IPS-18c (cell line): Measurements from ENCODE around the gene STRN3.
"Not testable (repeated sequence)": the region's sequence is repeated elsewhere in the genome, so short reads cannot be mapped to it uniquely, and the experiment has no call there.

Experiments used
- H3K4me3 ChIP-seq: 2 replicates; pipeline ENCODE4 v1.7.0; 2013; ENCODE audit warnings: low read depth, mild to moderate bottlenecking, low read length, moderate library complexity; ENCODE audit not compliant: insufficient read depth
- H3K9me3 ChIP-seq: one replicate; pipeline ENCODE4 v1.6.1; 2013; ENCODE audit warnings: mild to moderate bottlenecking, low read length, moderate library complexity; ENCODE audit not compliant: control insufficient read depth, insufficient read depth

STRN3 gene

DNA sequence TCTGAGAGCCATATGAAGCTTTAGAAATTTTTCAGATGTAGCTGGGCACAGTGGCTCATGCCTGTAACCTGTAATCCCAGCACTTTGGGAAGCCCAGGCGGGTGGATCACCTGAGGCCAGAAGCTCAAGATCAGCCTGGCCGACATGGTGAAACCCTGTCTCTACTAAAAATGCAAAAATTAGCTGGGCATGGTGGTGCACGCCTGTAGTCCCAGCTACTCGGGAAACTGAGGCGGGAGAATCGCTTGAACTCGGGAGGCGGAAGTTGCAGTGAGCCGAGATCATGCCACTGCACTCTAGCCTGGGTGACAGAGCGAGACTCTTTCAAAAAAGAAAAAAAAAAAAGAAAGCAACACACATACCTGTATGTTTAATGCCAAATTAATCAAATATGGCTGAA is 16.7 kb upstream of the STRN3 start:
- not testable (repeated sequence) for H3K9me3 ChIP-seq, H3K4me3 ChIP-seq

DNA sequence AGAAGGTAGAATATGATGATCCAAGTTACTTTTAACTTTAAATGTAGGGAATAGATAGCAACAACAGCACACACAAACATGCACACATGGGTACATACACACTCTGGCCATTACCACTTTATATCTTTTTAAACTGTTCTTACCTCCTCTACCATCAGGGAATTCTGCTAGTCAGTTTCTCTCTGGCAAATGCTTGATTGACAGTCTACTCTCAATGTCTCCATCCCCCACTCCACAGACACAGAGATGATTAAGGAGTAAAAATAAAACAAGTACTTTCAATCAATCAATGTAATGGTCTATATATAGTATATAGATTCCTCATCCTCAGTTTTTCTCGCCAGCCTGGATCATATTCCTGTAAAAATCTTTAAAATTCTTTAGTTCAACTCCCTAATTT is 16.1 kb upstream of the STRN3 start:
- H3K4me3 ChIP-seq: no peak overlapping the region

DNA sequence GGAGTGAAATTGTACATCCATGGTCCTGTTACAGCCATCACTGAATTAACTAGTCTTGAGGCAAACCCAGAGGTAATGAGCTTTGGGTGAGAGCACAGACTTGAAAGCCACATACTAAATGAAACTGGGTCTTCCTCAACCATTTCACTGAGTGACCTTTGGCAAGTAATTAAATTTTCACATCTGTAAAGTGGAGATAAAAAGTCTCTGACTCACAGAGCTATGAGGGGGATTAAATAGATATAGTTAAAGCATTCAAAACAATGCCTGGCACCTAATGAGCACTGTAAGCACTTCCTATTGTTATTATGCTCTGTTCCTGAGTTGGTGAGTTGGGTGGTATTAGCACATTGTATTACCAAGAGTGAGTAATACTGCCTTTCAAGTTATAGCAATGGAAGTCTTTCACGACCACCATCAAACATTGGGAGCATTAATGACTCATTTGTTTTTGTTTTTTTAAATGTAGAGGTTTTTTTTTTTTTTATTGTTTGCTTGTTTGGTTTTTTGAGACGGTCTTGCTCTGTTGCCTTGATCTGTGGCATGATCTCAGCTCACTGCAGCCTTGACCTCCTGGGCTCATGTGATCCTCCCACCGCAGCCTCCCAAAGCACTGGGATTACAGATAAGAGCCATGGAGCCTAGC is 12.5 kb upstream of the STRN3 start:
- Histone ChIP-seq H3K9me3 (no peaks in the 10 kb centered on the region), H3K4me3 (no peak overlapping the region)

More for the DNA sequence above, 16.1 kb upstream of the STRN3 start:
- no peaks in the 10 kb centered on the region for H3K9me3 ChIP-seq

DNA sequence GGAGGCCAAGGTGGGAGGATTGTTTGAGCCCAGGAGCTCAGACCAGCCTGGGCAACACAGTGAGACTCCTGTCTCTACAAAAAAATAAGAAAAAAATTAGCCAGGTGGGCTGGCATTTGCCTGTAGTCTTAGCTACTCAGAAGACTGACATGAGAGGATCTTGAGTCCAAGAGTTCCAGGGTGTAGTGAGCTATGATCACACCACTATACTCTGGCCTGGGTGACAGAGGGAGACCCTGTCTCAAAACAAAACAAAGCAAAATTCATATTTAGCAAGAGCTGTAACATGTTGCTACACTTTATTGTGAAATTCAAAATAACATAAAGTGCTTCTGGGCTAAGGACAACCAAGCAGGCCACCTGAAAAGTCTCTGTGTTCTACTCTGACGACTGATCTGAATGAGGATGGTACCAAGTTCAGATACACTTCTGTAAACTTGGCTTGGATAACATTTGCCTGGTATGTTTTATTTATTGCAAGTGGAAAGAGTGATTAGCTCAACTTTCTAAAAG is 11.6 kb upstream of the STRN3 start:
- no peaks in the 10 kb centered on the region for H3K9me3 ChIP-seq
- H3K4me3 ChIP-seq: no peak overlapping the region

DNA sequence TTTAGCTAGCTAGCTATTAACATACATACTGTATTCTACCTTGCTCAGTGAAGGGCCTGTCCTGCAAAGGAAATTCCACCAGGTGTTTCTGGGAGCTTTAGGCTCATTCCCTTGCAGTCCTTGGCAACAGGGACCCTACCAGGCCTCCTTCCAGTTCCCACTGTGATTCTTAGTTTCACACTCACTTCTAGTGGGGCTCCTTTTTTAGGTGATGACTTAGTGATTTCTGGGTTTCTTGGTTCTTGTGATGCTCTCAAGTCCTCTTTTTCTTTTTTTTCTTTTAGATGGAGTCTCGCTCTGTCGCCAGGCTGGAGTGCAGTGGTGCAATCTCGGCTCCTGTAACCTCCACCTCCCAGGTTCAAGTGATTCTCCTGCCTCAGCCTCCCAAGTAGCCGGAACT is 10.4 kb upstream of the STRN3 start:
- Histone ChIP-seq H3K9me3 (no peaks in the 10 kb centered on the region), H3K4me3 (no peak overlapping the region)

DNA sequence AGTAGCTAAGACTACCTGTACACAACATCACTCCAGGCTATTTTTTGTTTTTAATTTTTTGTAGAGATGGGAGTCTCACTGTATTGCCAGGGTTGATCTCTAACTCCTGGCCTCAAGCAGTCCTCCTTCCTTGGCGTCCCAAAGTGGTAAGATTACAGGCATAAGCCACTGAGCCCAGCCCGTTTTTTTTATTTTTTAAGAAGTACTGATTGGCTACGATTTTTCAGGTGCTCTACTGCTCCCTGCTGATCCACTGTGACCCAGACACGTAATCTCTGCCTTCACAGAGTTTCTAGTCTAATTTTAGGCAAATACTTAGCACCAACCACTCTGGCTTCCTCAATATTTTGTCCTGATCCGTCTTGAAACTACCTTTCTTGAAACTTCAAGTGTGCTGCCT is 4.3 kb upstream of the STRN3 start:
- Histone ChIP-seq H3K4me3 (no peak overlapping the region), H3K9me3 (no peaks in the 10 kb centered on the region)

DNA sequence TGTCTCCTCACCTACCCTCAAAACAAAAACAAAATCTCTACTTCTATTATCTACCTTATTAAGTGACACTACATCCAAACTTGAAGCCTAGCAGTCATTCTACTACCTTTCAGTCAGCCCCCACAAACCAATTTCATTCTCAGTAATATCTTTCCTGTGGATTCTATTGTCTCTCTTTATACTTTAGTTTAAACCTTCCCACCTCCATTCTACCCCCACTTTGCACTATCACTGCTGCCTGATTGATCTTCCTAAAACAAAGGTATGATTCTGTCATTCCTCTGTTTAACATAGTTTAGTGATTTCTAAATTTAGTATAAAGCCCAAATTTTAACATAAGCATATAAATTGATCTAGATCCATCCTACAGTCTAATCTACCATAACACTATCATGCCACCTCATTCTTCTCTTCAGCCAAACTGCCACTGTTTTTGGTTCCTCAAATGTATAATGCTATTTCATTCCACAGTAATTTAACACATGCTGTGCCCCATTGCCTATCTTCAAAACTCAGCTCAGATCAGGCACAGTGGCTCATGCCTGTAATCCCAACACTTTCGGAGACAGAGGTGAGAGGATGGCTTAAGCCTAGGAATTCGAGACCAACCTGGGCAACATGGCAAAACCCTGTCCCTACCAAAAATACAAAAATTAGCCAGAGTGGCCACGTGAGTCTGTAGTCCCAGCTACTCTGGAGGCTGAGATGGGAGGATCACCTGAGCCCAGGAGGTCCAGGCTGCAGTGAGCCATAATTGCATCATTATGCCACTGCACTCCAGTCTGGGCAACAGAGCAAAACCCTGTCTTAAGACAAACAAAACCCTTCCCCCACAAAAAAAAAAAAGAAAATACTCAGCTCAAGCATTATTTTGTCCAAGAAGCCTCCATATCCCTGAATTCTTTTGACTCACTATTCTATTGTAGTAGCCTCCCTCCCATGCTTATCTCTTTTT is 3.1 kb upstream of the STRN3 start:
- H3K9me3 ChIP-seq: no peaks in the 10 kb centered on the region
- H3K4me3 ChIP-seq: no peak overlapping the region

DNA sequence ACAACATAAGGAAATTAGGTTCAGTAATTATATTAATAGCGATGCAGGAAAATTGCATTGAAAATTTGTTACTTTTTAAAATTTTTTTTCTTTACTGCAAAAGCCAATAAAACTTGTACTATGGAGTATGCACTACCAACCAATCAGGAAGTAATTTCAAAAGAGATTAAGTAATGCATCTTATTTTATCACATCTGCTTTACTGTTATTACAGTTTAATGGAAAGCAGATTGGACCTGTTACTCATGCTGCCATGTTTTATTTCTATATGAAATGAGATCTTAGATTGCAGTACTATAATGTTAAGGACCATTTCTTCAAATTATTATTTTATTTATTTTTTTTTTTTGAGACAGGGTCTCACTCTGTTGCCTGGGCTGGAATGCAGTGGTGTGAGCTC is 1.7 kb upstream of the STRN3 start:
- no peak overlapping the region for H3K4me3 ChIP-seq

DNA sequence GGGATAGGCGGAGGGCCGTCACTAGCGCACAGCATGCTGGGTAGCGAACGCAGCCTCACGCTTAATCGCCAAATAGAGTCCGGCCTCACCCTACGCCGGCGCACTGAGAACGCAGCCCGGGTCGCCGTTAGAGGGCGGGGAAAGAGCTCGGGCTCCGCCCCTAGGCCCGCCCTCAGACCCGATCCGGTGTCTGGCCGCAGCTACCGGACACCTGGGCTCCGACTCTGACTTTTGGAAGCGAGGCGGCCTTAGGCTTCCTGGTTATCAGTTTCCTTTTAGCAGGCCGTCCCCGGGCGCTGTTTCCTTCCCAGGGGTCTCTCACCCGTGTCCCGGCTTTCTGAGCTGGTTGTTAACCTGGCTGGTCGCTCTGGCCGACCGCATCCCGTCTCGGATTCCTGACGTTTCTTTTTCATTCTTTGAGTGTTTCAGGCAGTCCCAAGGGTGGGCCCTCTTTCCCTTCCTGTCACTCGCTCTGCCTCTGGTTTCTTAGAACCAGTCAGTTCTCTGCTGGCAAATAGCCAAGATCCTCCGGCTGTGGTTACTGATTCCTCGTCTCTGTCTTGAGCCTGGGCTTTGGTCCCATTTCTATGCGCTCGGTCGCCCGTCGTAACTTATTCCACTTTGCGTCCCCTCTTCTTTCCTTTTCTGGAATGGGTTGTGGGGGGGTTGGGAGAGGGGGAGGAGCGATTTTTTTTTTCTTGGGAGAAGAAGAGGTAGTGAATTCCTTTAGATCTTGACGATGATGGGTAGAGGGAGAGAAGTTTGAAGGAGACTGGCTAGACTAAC is 464 bp upstream of the STRN3 start:
- H3K9me3 ChIP-seq: no peaks in the 10 kb centered on the region
- peak overlapping the region; percentile 96 for H3K4me3 ChIP-seq

More for the DNA sequence above, 1.7 kb upstream of the STRN3 start:
- no peaks in the 10 kb centered on the region for H3K9me3 ChIP-seq

DNA sequence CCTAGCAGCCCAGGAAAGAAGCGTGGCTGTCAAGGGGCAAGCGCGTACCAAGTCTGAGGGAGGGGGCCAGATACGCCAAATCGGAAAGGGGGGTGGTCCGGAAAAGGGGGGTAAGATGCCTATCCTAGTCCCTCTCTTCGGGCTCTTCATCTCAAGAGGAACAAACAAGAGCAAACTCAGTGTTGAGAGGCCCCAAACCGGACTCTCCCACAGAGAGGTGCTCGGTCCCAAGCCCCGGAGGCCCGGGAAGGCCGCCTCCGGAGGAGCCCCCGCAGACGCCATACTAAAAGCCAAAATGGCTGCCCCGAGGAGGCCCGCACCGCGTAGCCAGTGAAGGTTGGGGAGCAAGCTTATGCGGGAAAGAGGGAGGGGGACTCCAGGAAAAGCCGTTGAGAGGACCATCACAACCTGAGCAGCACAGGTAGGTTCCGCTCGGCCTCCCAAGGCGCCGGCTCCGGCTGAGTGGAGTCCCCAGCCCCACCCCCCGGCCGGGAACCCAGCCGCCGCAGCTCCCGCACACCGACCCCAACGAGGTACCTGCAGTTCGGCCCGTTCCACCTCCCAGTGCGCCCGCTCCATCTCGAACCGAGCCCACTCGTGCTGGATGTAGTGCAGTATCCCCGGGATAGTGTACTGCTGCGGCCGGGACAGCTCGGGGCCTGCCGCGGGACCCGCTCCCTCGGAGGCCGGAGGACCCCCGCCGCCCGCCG is 657 bp downstream of the STRN3 start, which contains the start of gene AP4S1:
Gene AP4S1 (plus strand): TSS at position 283 of the 710 bp plus-strand sequence. CDS start 40,548 bp downstream, outside the sequence.
- Histone ChIP-seq H3K9me3 (no peaks in the 10 kb centered on the region), H3K4me3 (peak within 1 kb of the TSS; percentile 96)

DNA sequence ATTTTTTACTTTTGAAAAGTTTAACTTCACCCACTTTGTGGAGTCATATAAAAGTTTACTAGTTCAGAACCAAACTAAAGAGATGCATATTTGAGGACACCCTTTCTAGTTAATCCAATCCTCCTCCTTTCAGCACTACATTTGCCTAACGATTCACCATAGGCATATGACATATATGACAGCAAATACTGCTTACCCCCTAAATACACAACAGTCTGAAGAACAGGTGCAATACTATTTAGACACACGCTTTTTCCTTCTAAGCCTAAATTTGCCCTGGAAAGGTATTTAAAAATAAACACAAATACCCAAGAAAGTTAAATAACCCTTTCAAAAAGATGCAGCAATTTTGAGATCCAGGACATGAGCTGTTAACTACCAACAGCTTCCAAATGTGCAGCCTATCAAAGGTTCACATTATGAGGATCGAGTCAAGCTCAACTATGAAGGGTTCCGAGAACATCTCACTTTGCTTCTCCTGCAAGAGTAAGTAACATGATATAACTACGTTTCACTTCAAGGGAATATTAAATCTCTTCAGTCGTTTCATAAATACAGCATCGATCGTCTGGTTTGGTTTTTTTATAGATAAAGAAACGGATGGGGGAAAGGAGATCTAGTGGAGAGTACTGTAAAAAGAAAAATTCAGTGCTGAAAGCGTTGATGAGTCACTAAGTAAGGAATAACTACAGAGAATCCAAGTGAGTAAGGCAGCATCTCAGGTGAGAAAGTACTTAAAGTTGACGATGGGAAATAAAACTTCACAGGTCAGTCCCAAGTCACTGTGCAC is 1.4 kb downstream of the STRN3 start:
- Histone ChIP-seq H3K9me3 (no peaks in the 10 kb centered on the region), H3K4me3 (peak overlapping the region; percentile 96)

DNA sequence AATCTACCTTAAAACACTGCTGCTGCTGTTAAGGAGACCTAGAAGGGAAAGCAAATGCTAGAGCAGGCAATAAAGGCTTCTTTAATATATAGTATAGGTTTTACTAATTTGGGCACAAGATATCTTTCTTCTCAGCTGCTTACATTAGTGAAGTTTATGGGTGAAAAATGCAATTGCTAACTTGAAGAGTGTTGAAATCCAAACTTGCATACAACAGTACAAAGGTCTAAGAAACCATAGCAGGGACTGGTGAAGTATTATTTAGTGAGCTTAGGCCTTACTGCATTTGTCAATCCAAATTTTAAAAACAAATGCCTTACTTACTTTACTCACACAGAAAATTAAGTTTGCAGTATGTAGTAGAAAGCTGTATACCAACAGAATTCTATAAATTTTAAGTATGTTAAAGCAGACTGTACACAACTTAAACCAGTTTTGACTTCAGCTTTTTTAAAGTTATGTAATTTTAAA is 2.1 kb downstream of the STRN3 start:
- Histone ChIP-seq H3K9me3 (no peaks in the 10 kb centered on the region), H3K4me3 (no peak overlapping the region)

DNA sequence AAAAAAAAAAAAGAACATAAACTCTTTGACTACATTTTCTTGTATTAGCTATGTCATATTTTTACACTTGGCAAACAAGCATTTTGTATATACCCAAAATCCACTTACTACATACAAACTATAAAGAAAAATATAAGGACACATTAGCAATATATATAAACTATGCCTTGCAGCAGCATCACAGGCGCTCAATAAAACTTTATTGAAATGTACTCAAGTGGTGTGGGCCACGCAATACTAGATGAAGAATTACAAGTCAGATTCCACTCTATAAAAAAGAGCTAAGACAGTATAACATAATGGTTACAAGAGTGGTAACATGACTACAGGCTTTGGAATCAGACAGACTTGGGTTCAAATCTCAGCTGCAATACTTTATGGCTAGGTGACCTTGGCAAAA is 3.8 kb downstream of the STRN3 start:
- Histone ChIP-seq H3K4me3 (no peak overlapping the region), H3K9me3 (no peaks in the 10 kb centered on the region)

DNA sequence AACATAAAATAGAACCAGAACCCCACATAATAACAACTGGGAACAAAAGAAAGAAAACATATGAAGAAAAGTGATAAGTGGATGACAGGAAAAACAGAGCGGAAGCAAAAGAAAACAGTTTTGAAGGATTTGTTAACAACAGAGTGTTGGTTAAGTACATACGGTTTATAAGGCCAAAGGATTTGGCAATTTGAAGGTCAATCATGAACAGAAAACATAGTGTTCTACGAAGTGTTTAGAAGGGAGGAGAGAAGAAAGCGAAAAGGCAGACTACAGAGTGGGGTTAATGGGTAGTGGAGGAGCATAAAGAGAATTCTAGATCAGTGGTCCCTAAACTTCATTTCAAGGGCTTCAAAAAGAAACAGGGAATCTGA is 4.6 kb downstream of the STRN3 start:
- no peak overlapping the region for H3K4me3 ChIP-seq
- H3K9me3 ChIP-seq: no peaks in the 10 kb centered on the region

DNA sequence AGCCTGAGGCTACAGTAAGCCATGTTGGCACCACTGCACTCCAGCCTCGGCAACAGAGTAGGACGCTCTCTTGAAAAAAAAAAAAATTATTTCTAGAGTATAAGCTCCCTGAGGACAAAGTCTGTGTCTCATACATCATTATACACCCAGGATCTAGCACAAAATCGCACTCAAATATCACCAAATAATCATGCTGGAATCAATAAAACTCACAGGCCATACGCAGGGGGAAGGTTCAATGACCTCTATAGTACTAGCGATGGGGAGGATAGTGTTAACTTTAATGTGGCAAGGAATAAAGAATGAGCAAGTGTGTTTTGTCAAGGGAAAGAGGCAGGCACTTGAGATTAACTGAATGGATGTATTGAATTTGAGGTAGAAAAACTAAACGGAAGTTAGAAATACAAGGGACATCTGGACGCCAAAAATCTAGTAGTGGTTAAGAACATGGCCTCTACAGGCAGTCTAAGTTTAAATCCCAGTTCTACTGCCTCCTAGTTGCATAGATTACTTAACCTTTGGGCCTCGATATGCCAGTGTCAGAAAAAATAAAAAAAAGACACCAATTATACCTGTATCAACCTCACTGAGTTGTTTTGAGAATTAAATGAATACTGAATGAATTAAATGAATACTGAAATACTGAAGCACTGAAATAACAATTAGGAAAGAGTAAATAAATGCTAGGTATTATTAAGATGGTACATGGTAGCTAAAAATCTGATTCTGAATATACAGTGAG is 5.2 kb downstream of the STRN3 start:
- no peak overlapping the region for H3K4me3 ChIP-seq
- H3K9me3 ChIP-seq: no peaks in the 10 kb centered on the region
